ENCODE measurements around the gene STK25. TPM values are rescaled to one million over a fixed set of nuclear protein-coding genes. Genes with fewer than 3 reads are reported as not detected.

The STK25 gene
- total RNA-seq, 1 experiment from 2014 or later: 201 TPM

GRCh38 chr2:241494311-241494908 is 14.0 kb downstream of the STK25 start:
- Histone ChIP-seq H3K9me2 (ENCODE audit: insufficient read depth) (no peaks in the 10 kb centered on the region), H3K79me2 (ENCODE audit: low read depth) (no peaks in the 10 kb centered on the region)

GRCh38 chr2:241493092-241493491 is 15.3 kb downstream of the STK25 start:
- intact Hi-C loops (cut with micrococcal nuclease; ENCODE audit: unreplicated experiment): no loop called here
- CTCF ChIA-PET: no interaction called here
- no TSS peak for BruUV-seq (replicated peaks)
- no peaks in the 10 kb centered on the region for H3K27me3 ChIP-seq (ENCODE audit: insufficient read depth, low read depth)
- H3K4me3 ChIP-seq: no peak overlapping the region
- peaks cover 23% of the 10 kb centered on the region for H3F3A ChIP-seq (ENCODE audit: insufficient read depth, low read depth)
- H3K9me2 ChIP-seq (ENCODE audit: insufficient read depth): no peaks in the 10 kb centered on the region
- H3K4me2 ChIP-seq: no peak overlapping the region
- H2AFZ ChIP-seq: no peak overlapping the region
- no peaks in the 10 kb centered on the region for H4K20me1 ChIP-seq (ENCODE audit: insufficient read depth)
- H3K79me2 ChIP-seq (ENCODE audit: low read depth): no peaks in the 10 kb centered on the region
- TF ChIP-seq CTCF (conservative IDR thresholded peaks at IDR 0.05) (no peak), EZH2 (IDR thresholded peaks at IDR 0.05; ENCODE audit: low read depth) (no peak)
- no peaks in the 10 kb centered on the region for H3K9me3 ChIP-seq (ENCODE audit: insufficient read depth, low read depth)
- H3K27ac ChIP-seq: no peak overlapping the region
- no peak for DNase-seq
- no peaks in the 10 kb centered on the region for H3K4me1 ChIP-seq (replicated peaks; ENCODE audit: insufficient read depth)
- POLR2A ChIA-PET (ENCODE audit: unreplicated experiment): no interaction called here
- H3K36me3 ChIP-seq (ENCODE audit: low read depth): no peaks in the 10 kb centered on the region

More at GRCh38 chr2:241494311-241494908, 14.0 kb downstream of the STK25 start:
- Histone ChIP-seq H3K9me3 (ENCODE audit: insufficient read depth, low read depth) (no peaks in the 10 kb centered on the region), H3K27ac (no peak overlapping the region), H2AFZ (no peak overlapping the region), H3F3A (ENCODE audit: insufficient read depth, low read depth) (peaks cover 16% of the 10 kb centered on the region), H3K36me3 (ENCODE audit: low read depth) (0 out of 2 replicates have a peak, but pooled peaks cover 3% of the 10 kb centered on the region), H3K4me3 (no peak overlapping the region), H3K4me1 (replicated peaks; ENCODE audit: insufficient read depth) (no peaks in the 10 kb centered on the region), H3K27me3 (ENCODE audit: insufficient read depth, low read depth) (no peaks in the 10 kb centered on the region), H4K20me1 (ENCODE audit: insufficient read depth) (peaks cover 3% of the 10 kb centered on the region; the same call in 1 of the 2 replicates), H3K4me2 (no peak overlapping the region)
- POLR2A ChIA-PET (ENCODE audit: unreplicated experiment): no interaction called here
- BruUV-seq (replicated peaks): no TSS peak
- DNase-seq: no peak
- TF ChIP-seq CTCF (conservative IDR thresholded peaks at IDR 0.05) (no peak), EZH2 (IDR thresholded peaks at IDR 0.05; ENCODE audit: low read depth) (no peak)
- CTCF ChIA-PET: no interaction called here
- intact Hi-C loops (cut with micrococcal nuclease; ENCODE audit: unreplicated experiment): no loop called here

- TF ChIP-seq EZH2 (IDR thresholded peaks at IDR 0.05; ENCODE audit: low read depth) (no peak), CTCF (conservative IDR thresholded peaks at IDR 0.05) (no peak)
- Histone ChIP-seq H4K20me1 (ENCODE audit: insufficient read depth) (no peaks in the 10 kb centered on the region), H3F3A (ENCODE audit: insufficient read depth, low read depth) (peaks cover 23% of the 10 kb centered on the region), H2AFZ (no peak overlapping the region), H3K9me2 (ENCODE audit: insufficient read depth) (no peaks in the 10 kb centered on the region), H3K4me3 (no peak overlapping the region), H3K27me3 (ENCODE audit: insufficient read depth, low read depth) (no peaks in the 10 kb centered on the region), H3K36me3 (ENCODE audit: low read depth) (no peaks in the 10 kb centered on the region), H3K4me2 (no peak overlapping the region), H3K9me3 (ENCODE audit: insufficient read depth, low read depth) (no peaks in the 10 kb centered on the region), H3K4me1 (replicated peaks; ENCODE audit: insufficient read depth) (no peaks in the 10 kb centered on the region), H3K27ac (no peak overlapping the region), H3K79me2 (ENCODE audit: low read depth) (no peaks in the 10 kb centered on the region)
- ChIA-PET POLR2A (ENCODE audit: unreplicated experiment) (no interaction called here), CTCF (no interaction called here)
- no TSS peak for BruUV-seq (replicated peaks)
- intact Hi-C loops (cut with micrococcal nuclease; ENCODE audit: unreplicated experiment): no loop called here
- no peak for DNase-seq
These were observed 16.2 kb downstream of the STK25 start for GRCh38 chr2:241492174-241492565.
